Measurements from ENCODE around the gene IL1RAPL2. TPM values are rescaled to one million over a fixed set of nuclear protein-coding genes. Genes with fewer than 3 reads are reported as not detected.

Gene IL1RAPL2
- total RNA-seq, 1 donor from 2014 or later: not detected

DNA sequence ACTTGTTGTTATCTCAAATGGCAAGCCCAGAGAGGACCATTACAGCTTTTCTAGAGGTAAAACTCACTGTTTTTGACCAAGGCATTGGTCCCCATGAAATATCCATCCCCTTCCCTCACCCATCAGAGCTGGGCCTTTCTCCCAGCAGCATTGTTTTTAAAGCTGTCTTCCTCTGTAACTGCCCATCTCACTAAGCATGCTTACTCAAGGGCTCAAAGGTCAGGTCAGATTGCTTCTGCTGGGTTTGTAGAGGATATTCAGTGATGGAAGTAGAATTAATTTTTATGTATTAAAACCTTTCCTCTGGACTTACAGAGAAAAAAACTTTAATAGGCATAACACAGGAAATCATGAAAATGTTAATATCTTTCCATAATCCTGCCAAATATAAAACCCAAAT is 643.4 kb downstream of the IL1RAPL2 start:
- CTCF ChIA-PET: no interaction called here
- no peak overlapping the region for H3K4me3 Mint-ChIP-seq

DNA sequence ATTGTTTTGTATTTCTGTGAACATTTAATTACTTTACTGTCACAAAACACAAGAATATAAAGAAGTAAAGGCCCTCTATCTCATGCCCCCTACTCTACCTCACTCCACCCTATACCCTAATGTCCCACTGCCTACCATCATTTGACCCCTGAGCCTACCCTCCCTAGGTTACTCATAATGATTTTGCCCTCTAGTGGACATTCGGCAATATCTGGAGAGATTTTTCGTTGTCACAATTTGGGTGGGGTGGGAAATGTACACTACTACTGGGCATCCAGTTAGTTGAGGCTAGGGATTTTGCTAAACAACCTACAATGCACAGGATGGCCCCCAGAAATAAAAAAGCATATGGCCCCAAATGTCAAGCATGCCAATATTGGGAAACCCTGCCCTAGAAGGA is 644.3 kb downstream of the IL1RAPL2 start:
- ATAC-seq (ENCODE audit: low read depth): no peak
- intact Hi-C loops (cut with micrococcal nuclease): no loop called here
- Mint-ChIP-seq H3K36me3 (ENCODE audit: low read depth) (no peaks in the 10 kb centered on the region), H3K4me1 (no peaks in the 10 kb centered on the region), H3K27ac (no peak overlapping the region), H3K9me3 (peaks cover 3% of the 10 kb centered on the region), H3K27me3 (no peaks in the 10 kb centered on the region), H3K4me3 (no peak overlapping the region)
- DNase-seq: no peak
- CTCF ChIA-PET: no interaction called here
- POLR2A ChIA-PET: no interaction called here
- TF ChIP-seq, protein P1, sequence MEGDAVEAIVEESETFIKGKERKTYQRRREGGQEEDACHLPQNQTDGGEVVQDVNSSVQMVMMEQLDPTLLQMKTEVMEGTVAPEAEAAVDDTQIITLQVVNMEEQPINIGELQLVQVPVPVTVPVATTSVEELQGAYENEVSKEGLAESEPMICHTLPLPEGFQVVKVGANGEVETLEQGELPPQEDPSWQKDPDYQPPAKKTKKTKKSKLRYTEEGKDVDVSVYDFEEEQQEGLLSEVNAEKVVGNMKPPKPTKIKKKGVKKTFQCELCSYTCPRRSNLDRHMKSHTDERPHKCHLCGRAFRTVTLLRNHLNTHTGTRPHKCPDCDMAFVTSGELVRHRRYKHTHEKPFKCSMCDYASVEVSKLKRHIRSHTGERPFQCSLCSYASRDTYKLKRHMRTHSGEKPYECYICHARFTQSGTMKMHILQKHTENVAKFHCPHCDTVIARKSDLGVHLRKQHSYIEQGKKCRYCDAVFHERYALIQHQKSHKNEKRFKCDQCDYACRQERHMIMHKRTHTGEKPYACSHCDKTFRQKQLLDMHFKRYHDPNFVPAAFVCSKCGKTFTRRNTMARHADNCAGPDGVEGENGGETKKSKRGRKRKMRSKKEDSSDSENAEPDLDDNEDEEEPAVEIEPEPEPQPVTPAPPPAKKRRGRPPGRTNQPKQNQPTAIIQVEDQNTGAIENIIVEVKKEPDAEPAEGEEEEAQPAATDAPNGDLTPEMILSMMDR (IDR thresholded peaks at IDR 0.05): no peak

More for the DNA sequence above, 643.4 kb downstream of the IL1RAPL2 start:
- intact Hi-C loops (cut with micrococcal nuclease): no loop called here
- no peak for ATAC-seq (ENCODE audit: low read depth)
- no peaks in the 10 kb centered on the region for H3K27me3 Mint-ChIP-seq
- H3K4me1 Mint-ChIP-seq: no peaks in the 10 kb centered on the region
- TF ChIP-seq, protein P1 (IDR thresholded peaks at IDR 0.05): no peak
- no peaks in the 10 kb centered on the region for H3K9me3 Mint-ChIP-seq
- POLR2A ChIA-PET: no interaction called here
- H3K27ac Mint-ChIP-seq: no peak overlapping the region
- no peak for DNase-seq
- no peaks in the 10 kb centered on the region for H3K36me3 Mint-ChIP-seq (ENCODE audit: low read depth)

DNA sequence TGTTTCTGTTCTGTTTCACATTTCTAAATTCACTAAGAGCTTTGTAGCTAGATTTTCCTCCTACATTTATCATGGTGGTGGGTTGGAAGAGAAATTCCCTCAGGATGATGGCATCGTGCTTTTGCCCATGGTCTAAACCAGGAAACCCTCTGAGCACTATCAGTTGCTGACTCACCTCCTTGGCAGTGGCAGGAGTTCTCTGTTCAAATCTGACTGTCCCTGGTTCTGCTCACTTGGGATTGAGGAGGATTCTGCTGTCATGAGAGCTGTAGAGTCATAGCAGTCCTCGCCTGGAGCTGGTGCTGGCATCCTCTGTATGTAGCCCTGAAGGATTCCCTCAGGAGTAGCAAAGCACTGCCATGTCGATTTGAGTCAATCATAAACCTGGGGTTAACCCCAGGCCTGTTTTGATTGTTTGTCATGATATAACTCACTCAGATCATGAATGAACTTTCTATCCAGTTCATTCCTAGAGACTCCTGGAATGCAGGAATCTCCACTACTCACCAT is 645.1 kb downstream of the IL1RAPL2 start:
- no peaks in the 10 kb centered on the region for H3K4me1 Mint-ChIP-seq
- intact Hi-C loops (cut with micrococcal nuclease): no loop called here
- H3K4me3 Mint-ChIP-seq: no peak overlapping the region
- ChIA-PET CTCF (no interaction called here), POLR2A (no interaction called here)
- TF ChIP-seq, protein P1 (IDR thresholded peaks at IDR 0.05): no peak
- no peaks in the 10 kb centered on the region for H3K27me3 Mint-ChIP-seq
- H3K27ac Mint-ChIP-seq: no peak overlapping the region
- DNase-seq (no peak), ATAC-seq (ENCODE audit: low read depth) (no peak)
- H3K36me3 Mint-ChIP-seq (ENCODE audit: low read depth): no peaks in the 10 kb centered on the region
- peaks cover 3% of the 10 kb centered on the region for H3K9me3 Mint-ChIP-seq

DNA sequence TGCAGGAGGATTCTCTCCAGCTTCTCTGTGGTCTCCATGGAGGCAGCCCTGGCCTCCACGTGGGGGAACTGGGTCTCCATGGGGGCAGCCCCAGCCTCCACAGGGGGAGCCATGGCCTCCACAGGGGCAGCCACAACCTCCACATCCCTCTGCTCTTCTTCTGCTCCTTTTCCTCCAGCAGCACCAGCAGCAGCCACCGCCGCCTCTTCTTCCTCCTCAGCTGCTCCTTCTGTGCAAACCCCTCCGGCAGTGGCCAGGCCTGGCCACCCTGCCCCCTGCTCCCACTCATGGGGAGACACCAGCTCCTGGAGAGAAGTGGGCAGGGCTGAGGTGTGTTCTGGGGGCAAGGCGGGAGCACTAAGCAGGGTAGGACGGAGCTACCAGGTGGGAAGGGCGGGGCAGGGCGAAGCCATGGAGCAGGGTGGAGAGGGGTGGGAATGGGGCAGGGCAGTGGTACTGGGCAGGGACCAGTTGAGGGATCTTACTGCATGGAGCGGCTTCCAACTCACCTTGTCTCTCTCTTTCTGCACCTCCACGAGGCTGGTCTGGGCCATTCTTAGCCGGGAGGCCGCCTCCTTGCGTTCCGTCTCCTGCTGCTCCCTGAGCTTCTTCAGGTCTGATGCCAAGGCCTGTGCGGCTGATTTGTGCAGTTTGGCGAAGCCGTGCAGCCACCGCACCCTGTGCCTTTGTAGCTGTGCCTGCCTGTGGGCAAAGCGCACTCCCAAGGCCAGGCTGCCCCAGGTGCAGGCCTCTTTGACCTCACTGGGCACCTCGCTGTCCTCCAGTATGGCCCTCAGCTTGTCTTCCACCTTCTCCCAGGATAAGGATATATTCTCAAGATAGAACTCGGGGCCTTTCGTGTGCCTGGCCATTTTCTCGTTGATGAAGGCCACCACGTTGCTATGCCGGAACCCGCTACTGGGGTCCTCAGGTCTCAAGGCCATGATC is 653.7 kb downstream of the IL1RAPL2 start:
- ATAC-seq (ENCODE audit: low read depth) (no peak), DNase-seq (no peak)
- no peak overlapping the region for H3K4me3 Mint-ChIP-seq
- no peak overlapping the region for H3K27ac Mint-ChIP-seq
- H3K27me3 Mint-ChIP-seq: no peaks in the 10 kb centered on the region
- H3K4me1 Mint-ChIP-seq: no peaks in the 10 kb centered on the region
- CTCF ChIA-PET: no interaction called here
- no peaks in the 10 kb centered on the region for H3K36me3 Mint-ChIP-seq (ENCODE audit: low read depth)
- peaks cover 5% of the 10 kb centered on the region for H3K9me3 Mint-ChIP-seq
- intact Hi-C loops (cut with micrococcal nuclease): no loop called here
- TF ChIP-seq, protein P1 (IDR thresholded peaks at IDR 0.05): no peak
- POLR2A ChIA-PET: no interaction called here

DNA sequence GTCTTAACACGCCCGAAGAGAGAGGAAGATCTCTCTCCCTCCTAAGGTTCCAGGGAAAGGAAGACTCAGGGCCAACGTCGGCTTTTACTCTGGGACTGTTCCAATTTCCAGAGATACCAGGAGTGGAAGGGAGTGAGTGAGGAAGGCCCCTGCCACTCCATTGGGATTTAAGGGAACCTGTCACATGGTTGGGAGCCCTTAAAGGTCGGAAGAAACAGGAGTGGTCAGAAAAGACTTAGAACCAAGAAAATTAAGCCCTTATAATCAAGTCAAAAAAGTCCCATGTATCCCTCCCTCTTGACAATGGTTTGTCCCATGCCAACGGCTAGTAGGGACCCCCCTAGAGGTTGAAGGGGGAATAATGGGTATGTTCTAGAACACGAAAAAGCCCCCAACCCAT is 654.6 kb downstream of the IL1RAPL2 start, which contains the start of gene TEX13A:
TEX13A (minus strand) TSS at position 59 of the 400 bp plus-strand sequence. CDS start 297 bp downstream, outside the sequence.
- no peaks in the 10 kb centered on the region for H3K27me3 Mint-ChIP-seq
- ATAC-seq (ENCODE audit: low read depth) (no peak), DNase-seq (no peak)
- TF ChIP-seq, protein P1 (IDR thresholded peaks at IDR 0.05): no peak
- peaks cover 3% of the 10 kb centered on the region for H3K9me3 Mint-ChIP-seq
- H3K4me1 Mint-ChIP-seq: no peaks in the 10 kb centered on the region
- H3K36me3 Mint-ChIP-seq (ENCODE audit: low read depth): no peaks in the 10 kb centered on the region
- no peak within 1 kb of the TSS for H3K27ac Mint-ChIP-seq
- ChIA-PET POLR2A (no interaction called here), CTCF (no interaction called here)
- no peak within 1 kb of the TSS for H3K4me3 Mint-ChIP-seq
- intact Hi-C loops (cut with micrococcal nuclease): no loop called here

Data from activated B cell treated with CpG ODN at 0.5 μM for 24 hours (primary cell).